Endothelial cell of umbilical vein (primary cell): Measurements from ENCODE around the gene PFDN6. TPM values are rescaled to one million over a fixed set of nuclear protein-coding genes. Genes with fewer than 3 reads are reported as not detected.
A peak's percentile ranks its signal among the peaks of the same experiment; 100 is the strongest.

ENCODE experiments used
- BruUV-seq: library from RNA; stranded (reverse); fragments of 400-500 nt; replicated peaks from 2 replicates; lab custom pipeline; 2021; lab: Mats Ljungman, UMichigan
- CTCF ChIA-PET: fragments of 300-600, 350-600 bp; sonication (Branson Sonifier 250); formaldehyde crosslinking; loops from one replicate; lab custom pipeline; 2021; ENCODE audit warnings: antibody characterized with exemption, inconsistent platforms; lab: Charles Lee
- POLR2A ChIA-PET: fragments of 300-600, 350-600 bp; sonication (Branson Sonifier 250); formaldehyde crosslinking; loops from one replicate; lab custom pipeline; 2021; ENCODE audit warnings: antibody characterized with exemption, inconsistent platforms; lab: Charles Lee
- DNase-seq: peaks from one replicate; pipeline ENCODE4 v3.0.0-alpha.2; 2011; ENCODE audit warnings: low read depth, low spot score
- FAIRE-seq: peaks from 2 replicates; lab custom pipeline; 2011; peaks lifted over from hg19 to GRCh38; lab: Jason Lieb, UNC
- H2AFZ ChIP-seq: 2 replicates; pipeline ENCODE4 v1.6.0; 2012; ENCODE audit warnings: low read depth, low read length, control low read depth, inconsistent platforms
- H3K27ac ChIP-seq: 2 replicates; pipeline ENCODE4 v1.5.1; 2011; ENCODE audit warnings: low read depth, mild to moderate bottlenecking, control low read depth, low read length, moderate library complexity; ENCODE audit not compliant: insufficient read depth
- H3K27me3 ChIP-seq, 2 experiments: 2 replicates each; pipeline versions ENCODE4 v1.6.0 to v1.6.1; 2011; ENCODE audit warnings: low read length in 2 of 2, mixed read lengths in 1 of 2; ENCODE audit not compliant: control insufficient read depth in 2 of 2, insufficient read depth in 2 of 2
- H3K36me3 ChIP-seq, 2 experiments: 2 replicates in 1 of 2; 3 replicates in 1 of 2; pipeline ENCODE4 v1.5.1; 2011; ENCODE audit warnings: low read length in 2 of 2, mild to moderate bottlenecking in 1 of 2, moderate library complexity in 1 of 2; ENCODE audit not compliant: control insufficient read depth in 2 of 2, insufficient read depth in 2 of 2; ENCODE audit errors: extremely low read depth in 1 of 2
- H3K4me1 ChIP-seq: 3 replicates; pipeline ENCODE4 v1.5.1; 2011; ENCODE audit warnings: mild to moderate bottlenecking, low read length; ENCODE audit not compliant: control insufficient read depth, insufficient read depth; ENCODE audit errors: extremely low read depth
- H3K4me2 ChIP-seq: 2 replicates; pipeline ENCODE4 v1.6.1; 2011; ENCODE audit warnings: low read length, control low read depth, mixed read lengths; ENCODE audit not compliant: insufficient read depth
- H3K4me3 ChIP-seq, 3 experiments: fragments of 200-600 bp in 1 of 3; sonication (generic), shearing (Covaris generic) in 1 of 3; replicated peaks in 1 of 3; 2 replicates each; pipeline ENCODE4 v1.5.1; 2011 to 2016; ENCODE audit warnings: control low read depth in 3 of 3, low read length in 3 of 3, mild to moderate bottlenecking in 2 of 3, inconsistent platforms in 1 of 3, low read depth in 1 of 3, moderate library complexity in 1 of 3; ENCODE audit not compliant: insufficient read depth in 1 of 3
- H3K79me2 ChIP-seq: 2 replicates; pipeline ENCODE4 v1.6.0; 2012; ENCODE audit warnings: low read length, inconsistent platforms; ENCODE audit not compliant: control insufficient read depth, insufficient read depth
- H3K9ac ChIP-seq: replicated peaks from 2 replicates; pipeline ENCODE3; 2011; ENCODE audit warnings: low read length, control low read depth; ENCODE audit not compliant: insufficient read depth; ENCODE audit errors: extremely low read depth
- H3K9me1 ChIP-seq: replicated peaks from 3 replicates; pipeline ENCODE4 v1.6.0; 2011; ENCODE audit warnings: mild to moderate bottlenecking, low read length; ENCODE audit not compliant: control insufficient read depth, insufficient read depth; ENCODE audit errors: extremely low read depth
- H3K9me3 ChIP-seq: replicated peaks from 2 replicates; pipeline ENCODE4 v1.5.1; 2012; ENCODE audit warnings: low read length, inconsistent platforms; ENCODE audit not compliant: control insufficient read depth, insufficient read depth
- H4K20me1 ChIP-seq: replicated peaks from 2 replicates; pipeline ENCODE3; 2011; ENCODE audit warnings: mild to moderate bottlenecking, low read length; ENCODE audit not compliant: control insufficient read depth, insufficient read depth; ENCODE audit errors: extremely low read depth
- CTCF ChIP-seq, 2 donors: IDR thresholded peaks; 1 replicate in 1 of 2; 2 replicates in 1 of 2; pipeline ENCODE4 v1.5.1; 2011; ENCODE audit warnings: low read length in 2 of 2, mild to moderate bottlenecking in 2 of 2, moderate library complexity in 2 of 2, control low read depth in 1 of 2, inconsistent platforms in 1 of 2, low read depth in 1 of 2; ENCODE audit not compliant: insufficient read depth in 1 of 2; ENCODE audit errors: extremely low read depth in 1 of 2
- EZH2 ChIP-seq: IDR thresholded peaks from 2 replicates; pipeline ENCODE4 v1.6.1; 2012; ENCODE audit warnings: borderline replicate concordance, low read depth, mild to moderate bottlenecking, moderate library complexity, low read length, inconsistent platforms; ENCODE audit not compliant: severe bottlenecking
- FOS ChIP-seq: IDR thresholded peaks from 2 replicates; pipeline ENCODE4 v1.6.1; 2011; ENCODE audit warnings: mild to moderate bottlenecking, low read length, moderate library complexity, borderline replicate concordance; ENCODE audit not compliant: insufficient read depth
- GATA2 ChIP-seq: IDR thresholded peaks from 2 replicates; pipeline ENCODE4 v1.7.0; 2011; ENCODE audit warnings: low read depth, mild to moderate bottlenecking, moderate library complexity, mixed read lengths, low read length; ENCODE audit not compliant: insufficient read length, insufficient read depth
- JUN ChIP-seq: IDR thresholded peaks from 2 replicates; pipeline ENCODE4 v1.6.1; 2011; ENCODE audit warnings: borderline replicate concordance, low read depth; ENCODE audit not compliant: insufficient read length, insufficient read depth
- MYC ChIP-seq: IDR thresholded peaks from one replicate; pipeline ENCODE4 v1.6.1; 2011; ENCODE audit warnings: mild to moderate bottlenecking, low read depth, low read length
- POLR2A ChIP-seq: IDR thresholded peaks from 2 replicates; pipeline ENCODE4 v1.6.1; 2012; ENCODE audit warnings: low read depth, mild to moderate bottlenecking, control low read depth, low read length
- dilution Hi-C: fragments of 300-500 bp; cut with MboI; formaldehyde crosslinking; loops from one replicate; pipeline ENCODE4 v1.15.0; 2019; ENCODE audit warnings: low sequenced_read_pairs; ENCODE audit not compliant: extremely low pct_ligation_motif_present
- intact Hi-C: fragments of 100-400 bp; cut with micrococcal nuclease; formaldehyde crosslinking; loops from one replicate; pipeline ENCODE4 v1.10.0; 2022
- polyA plus RNA-seq, 4 experiments: library from polyadenylated mRNA; depleted of rRNA in 3 of 4; stranded (reverse) in 3 of 4; unstranded in 1 of 4; fragments of >200 nt; gene quantifications; 2 replicates each; pipeline versions ENCODE4 v1.2.1 to v1.2.3, GENCODE V29; 2011 to 2012; ENCODE audit warnings: missing spikeins in 1 of 4
- total RNA-seq: library from RNA; stranded (reverse); gene quantifications from 2 replicates; pipeline ENCODE4 v1.2.3, GENCODE V29; 2021

The PFDN6 gene
- total and polyA plus RNA-seq, 2 donors (not counting 3 experiments of a cell fraction or from before 2014, with no cell fraction given), result 31.0 to 63.5 TPM

- no peaks in the 10 kb centered on the region for H3K9me3 ChIP-seq
- no peaks in the 10 kb centered on the region for H4K20me1 ChIP-seq
- H3K4me2 ChIP-seq, result peak overlapping the region; percentile 92
- DNase-seq (peak; percentile 39), FAIRE-seq (peak; percentile 31)
- intact Hi-C loops, result loop anchor here (1.0 to 10.0 kb wide), 4 partner anchors 33 to 262 kb away; partner anchors contain the start of genes B3GALT4, HSD17B8, RXRB and SLC39A7
- no peaks in the 10 kb centered on the region for H3K27me3 ChIP-seq
- ChIA-PET POLR2A (no interaction called here), CTCF (interaction anchor here (1.3 to 2.6 kb wide), 4 partner anchors 11 to 36 kb away, joined by 3 to 19 read pairs (median 8); partner anchors contain the start of genes B3GALT4 and RGL2)
- no TSS peak for BruUV-seq
- no peak for TF ChIP-seq POLR2A
- no peak for TF ChIP-seq JUN
- TF ChIP-seq EZH2, result no peak
- TF ChIP-seq GATA2, result no peak
- TF ChIP-seq MYC, result no peak
- TF ChIP-seq CTCF (IDR thresholded peaks at IDR 0.05; ENCODE audit: extremely low read depth in 1 of 2, insufficient read depth in 1 of 2, low read depth in 1 of 2, low read length in 2 of 2), result no peak
- TF ChIP-seq FOS, result no peak
- dilution Hi-C loops, result no loop called here
- H3K4me3 ChIP-seq, result peak overlapping the region; percentile 37 to 96 (median 65)
- H3K4me1 ChIP-seq, result peaks cover 16% of the 10 kb centered on the region
- H3K9ac ChIP-seq, result peak overlapping the region; percentile 69
- H3K36me3 ChIP-seq, result no peaks in the 10 kb centered on the region
- no peak overlapping the region for H2AFZ ChIP-seq
- no peaks in the 10 kb centered on the region for H3K9me1 ChIP-seq
- H3K79me2 ChIP-seq, result peaks cover 14% of the 10 kb centered on the region
- H3K27ac ChIP-seq, result no peak overlapping the region
Measured at GRCh38 chr6:33312361-33313104, 23.1 kb downstream of the PFDN6 start.
